ENCODE measurements around the gene MCM3. TPM values are rescaled to one million over a fixed set of nuclear protein-coding genes. Genes with fewer than 3 reads are reported as not detected.

The MCM3 gene
- total RNA-seq, 6 experiments from 2014 or later: 6.6 to 35.9 (median 10.5) TPM

DNA sequence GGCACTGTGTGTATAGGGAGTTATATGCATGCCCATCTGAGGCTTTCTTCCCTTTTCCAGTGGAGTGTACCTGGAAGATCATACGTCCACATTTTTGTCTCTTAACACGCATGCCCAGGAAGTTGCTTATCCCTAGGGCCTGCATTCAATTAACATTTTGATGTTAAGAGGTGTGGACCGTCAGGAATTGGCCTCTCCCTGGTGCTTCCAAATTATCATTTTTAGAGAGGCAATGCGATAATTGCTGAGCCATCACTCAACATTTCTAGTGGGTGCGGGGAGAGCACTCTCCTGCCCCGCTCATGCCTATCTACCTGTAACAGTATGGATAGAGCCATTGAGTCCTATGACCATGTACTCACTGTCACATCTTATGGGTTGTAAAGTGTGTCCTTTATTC is 39.6 kb upstream of the MCM3 start:
- no peak for TF ChIP-seq POLR2A (IDR thresholded peaks at IDR 0.05)
- TF ChIP-seq, protein P1, sequence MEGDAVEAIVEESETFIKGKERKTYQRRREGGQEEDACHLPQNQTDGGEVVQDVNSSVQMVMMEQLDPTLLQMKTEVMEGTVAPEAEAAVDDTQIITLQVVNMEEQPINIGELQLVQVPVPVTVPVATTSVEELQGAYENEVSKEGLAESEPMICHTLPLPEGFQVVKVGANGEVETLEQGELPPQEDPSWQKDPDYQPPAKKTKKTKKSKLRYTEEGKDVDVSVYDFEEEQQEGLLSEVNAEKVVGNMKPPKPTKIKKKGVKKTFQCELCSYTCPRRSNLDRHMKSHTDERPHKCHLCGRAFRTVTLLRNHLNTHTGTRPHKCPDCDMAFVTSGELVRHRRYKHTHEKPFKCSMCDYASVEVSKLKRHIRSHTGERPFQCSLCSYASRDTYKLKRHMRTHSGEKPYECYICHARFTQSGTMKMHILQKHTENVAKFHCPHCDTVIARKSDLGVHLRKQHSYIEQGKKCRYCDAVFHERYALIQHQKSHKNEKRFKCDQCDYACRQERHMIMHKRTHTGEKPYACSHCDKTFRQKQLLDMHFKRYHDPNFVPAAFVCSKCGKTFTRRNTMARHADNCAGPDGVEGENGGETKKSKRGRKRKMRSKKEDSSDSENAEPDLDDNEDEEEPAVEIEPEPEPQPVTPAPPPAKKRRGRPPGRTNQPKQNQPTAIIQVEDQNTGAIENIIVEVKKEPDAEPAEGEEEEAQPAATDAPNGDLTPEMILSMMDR (IDR thresholded peaks at IDR 0.05): no peak
- no peaks in the 10 kb centered on the region for H3K27me3 ChIP-seq
- no peaks in the 10 kb centered on the region for H3K4me1 ChIP-seq
- 93% methylated on average over 5 of the region's 6 CpGs for WGBS (ENCODE audit: insufficient coverage, low coverage, low lambda C conversion rate, missing lambda C conversion rate)
- intact Hi-C loops (cut with DNase I): no loop called here
- H3K36me3 ChIP-seq: no peaks in the 10 kb centered on the region
- no peak overlapping the region for H3K27ac ChIP-seq
- ATAC-seq (no peak), DNase-seq (no peak)
- H3K4me3 ChIP-seq: no peak overlapping the region
- no peaks in the 10 kb centered on the region for H3K9me3 ChIP-seq

DNA sequence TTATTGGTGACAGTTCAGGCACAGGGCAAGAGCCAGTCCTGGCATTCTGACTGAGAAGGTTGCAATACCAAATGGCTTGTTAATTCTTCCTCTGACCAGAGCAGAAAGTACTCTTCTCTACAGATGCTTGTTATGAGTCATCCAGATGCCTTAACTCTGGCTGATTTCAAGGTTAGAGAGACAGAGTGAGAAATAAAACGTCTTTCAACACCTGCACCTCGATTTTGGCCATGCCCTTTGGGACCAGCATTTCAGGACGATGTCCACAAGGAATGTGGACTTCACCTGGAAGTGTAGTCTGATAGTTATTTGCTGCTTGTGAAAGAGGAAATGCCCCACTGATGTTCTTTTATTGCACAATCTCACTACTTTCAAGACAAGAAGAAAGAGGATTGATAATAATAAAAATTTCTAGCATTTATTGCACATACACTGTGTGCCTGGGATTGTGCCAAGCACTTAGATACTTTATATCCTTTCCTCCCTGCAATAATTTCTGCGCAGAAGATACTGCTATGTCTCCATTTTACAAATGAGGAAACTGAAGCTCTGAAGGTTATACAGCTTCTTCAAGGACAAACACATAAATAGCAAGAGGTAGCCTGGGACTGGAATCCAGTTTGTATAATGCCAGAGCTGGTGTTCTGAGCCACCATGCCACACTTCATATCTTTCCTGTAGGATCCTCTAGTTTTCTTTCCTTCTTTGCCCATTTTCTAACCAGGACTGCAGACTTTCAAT is 33.5 kb upstream of the MCM3 start:
- intact Hi-C loops (cut with DNase I): no loop called here
- ATAC-seq (no peak), DNase-seq (no peak)
- Histone ChIP-seq H3K27me3 (no peaks in the 10 kb centered on the region), H3K9me3 (no peaks in the 10 kb centered on the region), H3K27ac (no peak overlapping the region), H3K36me3 (no peaks in the 10 kb centered on the region), H3K4me1 (no peaks in the 10 kb centered on the region), H3K4me3 (no peak overlapping the region)
- TF ChIP-seq, protein P1 (IDR thresholded peaks at IDR 0.05): no peak
- TF ChIP-seq POLR2A (IDR thresholded peaks at IDR 0.05): no peak
- 33% methylated on average over 4 of the region's 4 CpGs for WGBS (ENCODE audit: insufficient coverage, low coverage, low lambda C conversion rate, missing lambda C conversion rate)

DNA sequence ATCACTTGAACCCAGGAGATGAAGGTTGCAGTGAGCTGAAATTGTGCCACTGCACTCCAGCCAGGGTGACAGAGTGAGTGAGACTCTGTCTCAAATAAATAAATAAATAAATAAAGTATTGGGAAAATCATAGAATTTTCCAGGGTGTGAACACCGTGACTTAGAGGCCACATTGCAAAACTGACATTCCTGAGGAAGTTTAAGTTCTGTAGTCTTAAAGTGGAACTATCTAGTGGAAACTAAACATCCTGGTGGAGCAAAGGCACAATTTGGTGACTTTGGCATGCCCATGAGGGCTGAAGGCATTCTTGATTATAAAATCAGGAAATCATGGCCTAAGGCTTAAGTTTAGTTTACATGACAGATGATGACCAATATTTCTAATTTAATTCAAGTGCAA is 32.7 kb upstream of the MCM3 start:
- H3K27me3 ChIP-seq: no peaks in the 10 kb centered on the region
- no peak overlapping the region for H3K27ac ChIP-seq
- TF ChIP-seq POLR2A (IDR thresholded peaks at IDR 0.05): no peak
- TF ChIP-seq, protein P1 (IDR thresholded peaks at IDR 0.05): no peak
- ATAC-seq: no peak
- no peaks in the 10 kb centered on the region for H3K4me1 ChIP-seq
- DNase-seq: no peak
- no peak overlapping the region for H3K4me3 ChIP-seq
- H3K9me3 ChIP-seq: no peaks in the 10 kb centered on the region
- WGBS (ENCODE audit: insufficient coverage, low coverage, low lambda C conversion rate, missing lambda C conversion rate): 67% methylated on average over 1 of the region's 1 CpG
- no peaks in the 10 kb centered on the region for H3K36me3 ChIP-seq
- intact Hi-C loops (cut with DNase I): no loop called here

DNA sequence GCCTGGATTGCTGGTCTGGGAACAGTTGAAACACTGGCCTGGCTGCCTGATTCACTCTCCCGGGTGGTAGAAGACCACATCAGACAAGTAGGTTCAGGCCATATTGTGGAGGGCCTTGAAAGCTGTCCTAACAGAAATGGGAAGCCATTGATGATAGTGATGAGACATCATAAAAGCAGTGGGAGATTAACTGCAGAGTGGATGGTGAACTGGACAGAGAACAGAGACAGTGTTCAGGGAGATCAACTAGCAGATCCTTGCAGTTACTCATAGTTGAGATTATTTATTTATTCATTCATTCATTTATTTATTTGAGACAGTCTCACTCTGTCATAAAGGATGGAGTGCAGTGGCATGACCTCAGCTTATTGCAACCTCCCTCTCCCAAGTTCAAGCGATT is 30.2 kb upstream of the MCM3 start:
- no CpG with 5 or more reads among the region's 2 CpGs for WGBS (ENCODE audit: insufficient coverage, low coverage, low lambda C conversion rate, missing lambda C conversion rate)
- ATAC-seq (no peak), DNase-seq (no peak)
- no peak overlapping the region for H3K4me3 ChIP-seq
- H3K36me3 ChIP-seq: no peaks in the 10 kb centered on the region
- no peak overlapping the region for H3K27ac ChIP-seq
- no peaks in the 10 kb centered on the region for H3K9me3 ChIP-seq
- TF ChIP-seq POLR2A (IDR thresholded peaks at IDR 0.05): no peak
- TF ChIP-seq, protein P1 (IDR thresholded peaks at IDR 0.05): no peak
- intact Hi-C loops (cut with DNase I): no loop called here
- H3K27me3 ChIP-seq: no peaks in the 10 kb centered on the region
- H3K4me1 ChIP-seq: no peaks in the 10 kb centered on the region
